Lower leg skin (tissue), 3 donors: ENCODE measurements around the gene EPB41L2.

Source experiments
- POLR2A ChIP-seq, 2 donors: fragments of 450-650 bp; IDR thresholded peaks; one replicate each; pipeline ENCODE4 v1.6.1; 2016 to 2017; ENCODE audit warnings: antibody characterized with exemption in 2 of 2, mild to moderate bottlenecking in 1 of 2, moderate library complexity in 1 of 2
- TF ChIP-seq, protein P1 (sequence below), 3 donors: fragments of 450-650 bp; IDR thresholded peaks; one replicate each; pipeline ENCODE4 v1.5.1; 2016; ENCODE audit warnings: antibody characterized with exemption in 3 of 3, mild to moderate bottlenecking in 3 of 3, moderate library complexity in 2 of 3

- TF ChIP-seq, protein P1, sequence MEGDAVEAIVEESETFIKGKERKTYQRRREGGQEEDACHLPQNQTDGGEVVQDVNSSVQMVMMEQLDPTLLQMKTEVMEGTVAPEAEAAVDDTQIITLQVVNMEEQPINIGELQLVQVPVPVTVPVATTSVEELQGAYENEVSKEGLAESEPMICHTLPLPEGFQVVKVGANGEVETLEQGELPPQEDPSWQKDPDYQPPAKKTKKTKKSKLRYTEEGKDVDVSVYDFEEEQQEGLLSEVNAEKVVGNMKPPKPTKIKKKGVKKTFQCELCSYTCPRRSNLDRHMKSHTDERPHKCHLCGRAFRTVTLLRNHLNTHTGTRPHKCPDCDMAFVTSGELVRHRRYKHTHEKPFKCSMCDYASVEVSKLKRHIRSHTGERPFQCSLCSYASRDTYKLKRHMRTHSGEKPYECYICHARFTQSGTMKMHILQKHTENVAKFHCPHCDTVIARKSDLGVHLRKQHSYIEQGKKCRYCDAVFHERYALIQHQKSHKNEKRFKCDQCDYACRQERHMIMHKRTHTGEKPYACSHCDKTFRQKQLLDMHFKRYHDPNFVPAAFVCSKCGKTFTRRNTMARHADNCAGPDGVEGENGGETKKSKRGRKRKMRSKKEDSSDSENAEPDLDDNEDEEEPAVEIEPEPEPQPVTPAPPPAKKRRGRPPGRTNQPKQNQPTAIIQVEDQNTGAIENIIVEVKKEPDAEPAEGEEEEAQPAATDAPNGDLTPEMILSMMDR (IDR thresholded peaks at IDR 0.05): no peak
- TF ChIP-seq POLR2A (IDR thresholded peaks at IDR 0.05): no peak
Observed at GRCh38 chr6:130863415-130864230, 199.4 kb downstream of the EPB41L2 start.
